Fibroblast of skin of right biceps (primary cell): ENCODE data around the gene LZTFL1.

Experiments used
- DNase-seq: peaks from one replicate; pipeline ENCODE4 v3.0.0-alpha.2; 2013

Gene LZTFL1

GRCh38 chr3:45782381-45782780, 59.5 kb downstream of the LZTFL1 start:
- no peak for DNase-seq

GRCh38 chr3:45781841-45782240, 60.1 kb downstream of the LZTFL1 start:
- DNase-seq, result no peak

- DNase-seq, result no peak
Observed at GRCh38 chr3:45781271-45781670, 60.6 kb downstream of the LZTFL1 start.

- no peak for DNase-seq
Observed at GRCh38 chr3:45779746-45780735, 61.9 kb downstream of the LZTFL1 start.

GRCh38 chr3:45778761-45779201, 63.1 kb downstream of the LZTFL1 start:
- DNase-seq, result no peak

- DNase-seq, result no peak
Observed at GRCh38 chr3:45777746-45778386, 64.1 kb downstream of the LZTFL1 start.

- no peak for DNase-seq
Observed at GRCh38 chr3:45777111-45777745, 64.7 kb downstream of the LZTFL1 start.

- DNase-seq, result no peak
Observed at GRCh38 chr3:45776611-45777010, 65.3 kb downstream of the LZTFL1 start.

- DNase-seq, result no peak
Observed at GRCh38 chr3:45776301-45776595, 65.7 kb downstream of the LZTFL1 start.

- DNase-seq, result no peak
Observed at GRCh38 chr3:45775571-45776300, 66.2 kb downstream of the LZTFL1 start.

- no peak for DNase-seq
Observed at GRCh38 chr3:45774581-45775521, 67.1 kb downstream of the LZTFL1 start.

- no peak for DNase-seq
Observed at GRCh38 chr3:45773714-45774449, 68.0 kb downstream of the LZTFL1 start.
